Measurements from ENCODE around the gene DYNC1LI2. TPM values are rescaled to one million over a fixed set of nuclear protein-coding genes. Genes with fewer than 3 reads are reported as not detected.

Gene DYNC1LI2
- total and polyA plus RNA-seq, 2 donors (not counting 1 experiment from before 2014, with no cell fraction given) = 33.9 to 109 TPM

- CTCF ChIA-PET = no interaction called here
These were observed 61.1 kb downstream of the DYNC1LI2 start for GRCh38 chr16:66690106-66690847.

More at GRCh38 chr16:66690106-66690847, 61.1 kb downstream of the DYNC1LI2 start:
- no peak for DNase-seq
- Histone ChIP-seq H3K27ac (ENCODE audit: low read length in 2 of 2) (no peak overlapping the region), H2AFZ (ENCODE audit: insufficient read depth, low read depth, low read length, poor library complexity, severe bottlenecking) (no peak overlapping the region), H3K4me1 (ENCODE audit: control insufficient read depth in 2 of 2, insufficient read depth in 2 of 2, low read length in 2 of 2) (peaks cover 2 to 3% of the 10 kb centered on the region in 2 donors), H3K9me3 (ENCODE audit: control extremely low read depth in 1 of 3, control insufficient read depth in 2 of 3, insufficient read depth in 1 of 3, low read length in 2 of 3) (peaks cover 0 to 5% (median 0%) of the 10 kb centered on the region in 3 donors), H3K27me3 (replicated peaks in 1 of 4; ENCODE audit: control extremely low read depth in 1 of 4, control insufficient read depth in 3 of 4, insufficient read depth in 4 of 4, low read length in 3 of 4) (peaks cover 0 to 42% (median 26%) of the 10 kb centered on the region in 4 experiments), H3K79me2 (ENCODE audit: control insufficient read depth, insufficient read depth, low read length) (no peaks in the 10 kb centered on the region), H3K36me3 (replicated peaks in 1 of 2; ENCODE audit: control extremely low read depth in 1 of 2, control insufficient read depth in 1 of 2, extremely low read depth in 1 of 2, insufficient read depth in 2 of 2, low read length in 1 of 2) (no peaks in the 10 kb centered on the region), H3K4me2 (replicated peaks; ENCODE audit: low read depth, low read length, poor library complexity, severe bottlenecking) (no peak overlapping the region), H4K20me1 (ENCODE audit: control insufficient read depth, insufficient read depth, low read length, poor library complexity, severe bottlenecking) (no peaks in the 10 kb centered on the region), H3K9ac (ENCODE audit: low read length) (no peak overlapping the region), H3K4me3 (ENCODE audit: control extremely low read depth in 1 of 5, extremely low read depth in 1 of 5, insufficient read depth in 1 of 5, low read depth in 2 of 5, low read length in 4 of 5) (no peak overlapping the region)
- H3K4me3 Mint-ChIP-seq = no peak overlapping the region
- no peak overlapping the region for H3K27ac Mint-ChIP-seq
- intact Hi-C loops (cut with micrococcal nuclease) = no loop called here
- no peaks in the 10 kb centered on the region for H3K9me3 Mint-ChIP-seq (ENCODE audit: insufficient read depth)
- 83% methylated on average over 5 of the region's 7 CpGs for WGBS (ENCODE audit: insufficient coverage)
- TF ChIP-seq EZH2 (IDR thresholded peaks at IDR 0.05; ENCODE audit: borderline replicate concordance, insufficient read depth, low read depth, low read length, poor library complexity, severe bottlenecking) (no peak), CTCF (IDR thresholded peaks at IDR 0.05) (no peak)
- H3K4me1 Mint-ChIP-seq = peaks cover 5% of the 10 kb centered on the region
- no peak for ATAC-seq (ENCODE audit: low read depth)
- peaks cover 54% of the 10 kb centered on the region for H3K27me3 Mint-ChIP-seq
- POLR2A ChIA-PET = interaction anchor here (0.6 kb wide), 1 partner anchor 21 kb away, joined by 5 read pairs; no protein-coding TSS in a partner anchor
